ENCODE results near the gene ZNF280C.
"Not testable (repeated sequence)": the region's sequence is repeated elsewhere in the genome, so short reads cannot be mapped to it uniquely, and the experiment has no call there.

The ZNF280C gene

GRCh38 chrX:130261296-130261893 lies 7.3 kb downstream of the ZNF280C start:
- no peak overlapping the region for H3K4me3 ChIP-seq
- H3K27ac ChIP-seq, result no peak overlapping the region
- no peak for TF ChIP-seq CTCF (IDR thresholded peaks at IDR 0.05)
- no peak for DNase-seq (ENCODE audit: low spot score)

- H3K27ac ChIP-seq, result no peak overlapping the region
- H3K4me3 ChIP-seq, result no peak overlapping the region
- no peak for TF ChIP-seq CTCF (IDR thresholded peaks at IDR 0.05)
- no peak for DNase-seq (ENCODE audit: low spot score)
Observed at GRCh38 chrX:130260316-130260715, 8.4 kb downstream of the ZNF280C start.

- no peak overlapping the region for H3K4me3 ChIP-seq
- no peak for DNase-seq (ENCODE audit: low spot score)
- TF ChIP-seq CTCF (IDR thresholded peaks at IDR 0.05), result no peak
- H3K27ac ChIP-seq, result no peak overlapping the region
Observed at GRCh38 chrX:130253916-130254315, 14.8 kb downstream of the ZNF280C start.

DNA sequence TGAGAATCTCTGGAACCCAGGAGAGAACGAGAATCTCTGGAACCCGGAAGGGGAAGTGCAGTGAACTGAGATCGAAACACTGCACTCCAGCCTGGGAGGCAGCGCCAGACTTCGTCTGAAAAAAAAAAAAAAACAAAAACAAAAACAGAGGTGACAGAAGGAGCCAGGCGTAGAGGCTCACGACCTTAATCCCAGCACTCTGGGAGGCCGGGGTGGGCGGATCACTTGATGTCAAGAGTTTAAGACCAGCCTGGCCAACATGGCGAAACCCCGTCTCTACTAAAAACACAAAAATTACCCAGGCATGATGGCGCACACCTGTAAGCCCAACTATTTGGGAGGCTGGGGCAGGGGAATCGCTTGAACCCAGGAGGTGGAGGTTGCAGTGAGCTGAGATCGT lies 17.0 kb downstream of the ZNF280C start:
- TF ChIP-seq CTCF (IDR thresholded peaks at IDR 0.05), result no peak

DNA sequence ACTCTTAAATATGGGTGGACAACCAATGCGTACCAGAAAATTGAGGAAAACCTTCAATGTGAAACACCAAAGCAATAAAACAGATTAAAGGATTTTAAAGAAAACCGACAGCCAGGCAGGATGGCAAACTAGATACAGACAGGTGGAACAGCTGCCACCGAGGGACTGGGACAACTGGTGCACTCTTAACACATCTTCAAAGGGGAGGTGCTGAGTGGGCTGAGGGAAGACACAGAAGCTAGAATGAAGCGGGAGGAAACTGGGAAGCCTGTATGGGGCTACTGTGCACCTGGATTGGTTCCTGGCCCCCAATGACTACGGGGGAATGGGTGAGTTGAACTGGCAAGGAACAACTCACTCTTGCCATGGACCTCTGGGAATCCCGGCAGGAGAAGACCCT lies 20.7 kb downstream of the ZNF280C start:
- Histone ChIP-seq H3K4me3 (no peak overlapping the region), H3K27ac (no peak overlapping the region)
- no peak for TF ChIP-seq CTCF (IDR thresholded peaks at IDR 0.05)
- no peak for DNase-seq (ENCODE audit: low spot score)

More for the DNA sequence above, 17.0 kb downstream of the ZNF280C start:
- no peak overlapping the region for H3K4me3 ChIP-seq
- H3K27ac ChIP-seq, result no peak overlapping the region
- no peak for DNase-seq (ENCODE audit: low spot score)

- Histone ChIP-seq H3K4me3 (no peak overlapping the region), H3K27ac (no peak overlapping the region)
- no peak for DNase-seq (ENCODE audit: low spot score)
- TF ChIP-seq CTCF (IDR thresholded peaks at IDR 0.05), result no peak
Observed at GRCh38 chrX:130246084-130246483, 22.6 kb downstream of the ZNF280C start.

- no peak for DNase-seq (ENCODE audit: low spot score)
- H3K4me3 ChIP-seq, result no peak overlapping the region
- H3K27ac ChIP-seq, result no peak overlapping the region
- no peak for TF ChIP-seq CTCF (IDR thresholded peaks at IDR 0.05)
Observed at GRCh38 chrX:130245441-130245840, 23.3 kb downstream of the ZNF280C start.

DNA sequence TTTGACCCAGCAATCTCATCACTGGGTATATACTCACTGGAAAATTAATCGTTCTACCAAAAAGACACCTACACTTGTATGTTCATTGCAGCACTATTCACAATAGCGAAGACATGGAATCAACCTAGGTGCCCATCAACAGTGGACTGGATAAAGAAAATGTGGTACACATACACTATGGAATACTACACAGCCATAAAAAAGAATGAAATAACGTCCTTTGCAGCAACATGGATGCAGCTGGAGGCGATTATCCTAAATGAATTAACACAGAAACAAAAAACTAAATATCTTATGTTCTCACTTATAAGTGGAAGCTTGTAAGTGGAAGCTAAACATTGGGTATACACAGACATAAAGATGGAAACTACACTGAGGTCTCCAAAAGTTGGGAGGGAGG lies 37.5 kb downstream of the ZNF280C start:
- not testable (repeated sequence) for H3K27ac ChIP-seq; DNase-seq (ENCODE audit: low spot score); H3K4me3 ChIP-seq

Data from coronary artery (tissue), 2 donors.